ENCODE data around the gene SPTBN2. TPM values are rescaled to one million over a fixed set of nuclear protein-coding genes. Genes with fewer than 3 reads are reported as not detected.

The SPTBN2 gene
- total RNA-seq, 1 donor: 0.10 TPM

DNA sequence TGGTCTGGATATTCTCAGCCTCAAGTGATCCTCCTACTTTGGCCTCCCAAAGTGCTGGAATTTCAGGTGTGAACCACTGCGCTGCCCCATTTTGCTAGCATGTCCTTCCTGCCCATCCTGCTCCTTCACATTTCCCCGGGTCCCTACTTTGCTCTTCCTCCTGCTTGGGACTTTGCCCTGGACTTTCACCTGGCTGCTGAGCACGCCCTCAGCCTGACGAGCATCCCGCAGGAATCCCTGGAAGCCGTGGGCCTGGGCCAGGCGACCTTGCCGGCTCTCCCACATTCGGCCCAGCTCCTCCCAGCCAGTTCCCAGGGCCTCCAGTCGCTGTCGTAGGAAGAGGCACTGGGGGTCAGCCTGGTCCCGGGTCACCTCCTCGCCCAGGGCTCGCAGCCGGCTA is 28.7 kb downstream of the SPTBN2 start:
- H3K4me3 ChIP-seq (ENCODE audit: low read length): no peak overlapping the region
- no peaks in the 10 kb centered on the region for H3K4me1 ChIP-seq (ENCODE audit: insufficient read depth, low read length)
- no peaks in the 10 kb centered on the region for H3K9me3 ChIP-seq (ENCODE audit: low read depth, low read length)
- H3K27me3 ChIP-seq (ENCODE audit: insufficient read depth, low read length): no peaks in the 10 kb centered on the region

DNA sequence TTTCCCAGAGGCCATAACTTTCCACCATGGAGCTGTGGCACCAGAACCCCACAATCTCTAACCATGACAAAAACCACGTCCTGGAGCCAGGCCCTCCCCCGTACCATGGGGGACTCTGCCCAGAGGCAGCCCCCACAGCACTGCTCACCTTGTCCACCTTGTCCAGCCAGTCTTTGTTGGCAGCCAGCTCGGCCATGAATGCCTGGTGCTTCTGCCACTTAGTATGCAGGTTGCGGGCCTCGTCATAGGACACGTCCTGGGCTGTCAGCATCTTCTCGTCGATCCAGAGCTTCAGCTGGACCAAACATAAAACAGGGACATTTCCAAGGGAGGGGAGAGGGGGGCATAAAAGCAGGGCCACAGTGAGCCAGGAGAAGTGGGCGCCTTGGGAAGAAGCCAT is 30.5 kb downstream of the SPTBN2 start:
- Histone ChIP-seq H3K9me3 (ENCODE audit: low read depth, low read length) (no peaks in the 10 kb centered on the region), H3K27me3 (ENCODE audit: insufficient read depth, low read length) (no peaks in the 10 kb centered on the region), H3K4me3 (ENCODE audit: low read length) (no peak overlapping the region), H3K4me1 (ENCODE audit: insufficient read depth, low read length) (no peaks in the 10 kb centered on the region)

DNA sequence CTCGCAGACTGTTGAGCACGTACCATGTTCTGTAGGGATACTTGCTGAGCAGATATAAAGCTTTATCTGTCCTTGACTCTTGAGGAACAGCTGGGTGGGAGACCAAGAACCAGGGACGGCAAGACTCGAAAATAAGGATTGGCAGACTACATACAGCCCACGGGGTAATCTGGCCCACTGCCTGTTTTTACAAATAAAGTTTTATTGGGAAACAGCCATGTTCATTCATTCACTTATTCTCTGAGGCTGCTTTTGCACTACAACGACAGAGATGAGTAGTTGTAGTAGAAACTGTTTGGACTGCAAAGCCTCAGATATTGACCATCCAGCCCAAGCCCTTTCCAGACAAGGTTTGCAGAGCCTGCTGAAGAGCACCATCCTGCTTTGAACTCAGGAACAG is 31.0 kb downstream of the SPTBN2 start:
- Histone ChIP-seq H3K27me3 (ENCODE audit: insufficient read depth, low read length) (no peaks in the 10 kb centered on the region), H3K9me3 (ENCODE audit: low read depth, low read length) (no peaks in the 10 kb centered on the region), H3K4me3 (ENCODE audit: low read length) (no peak overlapping the region), H3K4me1 (ENCODE audit: insufficient read depth, low read length) (no peaks in the 10 kb centered on the region)

DNA sequence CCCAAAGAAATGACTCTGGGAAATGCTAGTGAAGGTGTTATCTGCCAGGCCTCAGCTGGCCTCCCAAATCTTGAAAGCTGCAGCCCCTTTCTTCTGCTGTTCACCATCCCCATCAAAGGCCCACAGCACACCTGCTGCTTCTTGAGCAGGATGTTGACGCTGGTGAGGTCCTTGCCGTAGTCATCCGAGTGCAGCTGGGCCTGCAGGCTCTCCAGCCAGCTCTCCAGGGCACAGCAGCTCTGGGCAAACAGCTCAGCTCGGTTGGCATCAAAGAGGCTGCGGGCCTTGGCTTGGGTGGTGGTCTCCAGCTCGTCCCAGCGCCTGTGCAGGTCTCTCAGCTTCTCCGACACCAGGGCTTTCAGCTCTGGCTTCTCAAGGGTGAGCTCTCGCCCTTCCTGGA is 32.9 kb downstream of the SPTBN2 start:
- H3K9me3 ChIP-seq (ENCODE audit: low read depth, low read length): no peaks in the 10 kb centered on the region
- H3K27me3 ChIP-seq (ENCODE audit: insufficient read depth, low read length): no peaks in the 10 kb centered on the region
- no peak overlapping the region for H3K4me3 ChIP-seq (ENCODE audit: low read length)
- no peaks in the 10 kb centered on the region for H3K4me1 ChIP-seq (ENCODE audit: insufficient read depth, low read length)

DNA sequence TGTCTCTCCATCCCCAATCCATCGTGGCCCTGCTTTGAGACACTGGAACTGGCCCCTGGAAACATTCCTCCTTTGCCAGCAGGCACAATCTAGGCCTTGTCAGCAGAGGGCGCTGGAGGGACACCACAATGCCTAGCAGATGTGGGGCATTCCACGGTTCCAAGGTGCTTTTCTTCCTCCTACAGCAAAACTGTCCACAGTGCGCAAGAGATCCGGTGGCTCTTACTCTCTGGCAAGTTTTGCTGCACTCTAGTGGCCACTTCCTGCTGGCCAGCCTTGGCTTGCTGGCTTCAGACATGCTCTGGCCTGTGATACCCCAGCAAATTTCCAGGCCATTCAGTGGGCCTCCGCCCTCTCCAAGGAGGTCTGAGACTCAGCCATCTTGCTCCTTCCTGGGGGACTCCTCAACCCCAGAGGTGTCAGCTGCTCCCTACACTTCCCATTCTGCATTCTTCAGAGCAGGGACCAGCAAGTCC is 34.2 kb downstream of the SPTBN2 start:
- H3K9me3 ChIP-seq (ENCODE audit: low read depth, low read length): no peaks in the 10 kb centered on the region
- H3K4me1 ChIP-seq (ENCODE audit: insufficient read depth, low read length): no peaks in the 10 kb centered on the region
- H3K27me3 ChIP-seq (ENCODE audit: insufficient read depth, low read length): no peaks in the 10 kb centered on the region
- H3K4me3 ChIP-seq (ENCODE audit: low read length): no peak overlapping the region

DNA sequence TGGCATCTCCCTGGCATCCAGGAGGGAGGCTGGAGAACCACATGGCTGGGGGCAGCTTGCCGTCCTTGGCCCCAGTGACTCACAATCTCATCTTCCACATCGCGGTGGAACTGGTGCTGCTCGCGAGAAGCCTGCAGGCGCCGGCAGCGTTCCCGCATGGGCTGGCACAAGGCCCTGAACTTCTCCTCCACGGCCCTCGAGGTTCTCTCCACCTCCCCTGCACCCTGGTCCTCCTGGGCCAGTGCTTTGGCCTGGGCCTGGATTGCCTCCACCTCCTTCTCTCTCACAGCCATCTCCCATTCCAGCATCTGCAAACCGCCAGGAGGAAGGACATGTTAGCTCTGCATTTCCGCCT is 35.0 kb downstream of the SPTBN2 start:
- Histone ChIP-seq H3K4me1 (ENCODE audit: insufficient read depth, low read length) (no peaks in the 10 kb centered on the region), H3K9me3 (ENCODE audit: low read depth, low read length) (no peaks in the 10 kb centered on the region), H3K4me3 (ENCODE audit: low read length) (no peak overlapping the region), H3K27me3 (ENCODE audit: insufficient read depth, low read length) (no peaks in the 10 kb centered on the region)

DNA sequence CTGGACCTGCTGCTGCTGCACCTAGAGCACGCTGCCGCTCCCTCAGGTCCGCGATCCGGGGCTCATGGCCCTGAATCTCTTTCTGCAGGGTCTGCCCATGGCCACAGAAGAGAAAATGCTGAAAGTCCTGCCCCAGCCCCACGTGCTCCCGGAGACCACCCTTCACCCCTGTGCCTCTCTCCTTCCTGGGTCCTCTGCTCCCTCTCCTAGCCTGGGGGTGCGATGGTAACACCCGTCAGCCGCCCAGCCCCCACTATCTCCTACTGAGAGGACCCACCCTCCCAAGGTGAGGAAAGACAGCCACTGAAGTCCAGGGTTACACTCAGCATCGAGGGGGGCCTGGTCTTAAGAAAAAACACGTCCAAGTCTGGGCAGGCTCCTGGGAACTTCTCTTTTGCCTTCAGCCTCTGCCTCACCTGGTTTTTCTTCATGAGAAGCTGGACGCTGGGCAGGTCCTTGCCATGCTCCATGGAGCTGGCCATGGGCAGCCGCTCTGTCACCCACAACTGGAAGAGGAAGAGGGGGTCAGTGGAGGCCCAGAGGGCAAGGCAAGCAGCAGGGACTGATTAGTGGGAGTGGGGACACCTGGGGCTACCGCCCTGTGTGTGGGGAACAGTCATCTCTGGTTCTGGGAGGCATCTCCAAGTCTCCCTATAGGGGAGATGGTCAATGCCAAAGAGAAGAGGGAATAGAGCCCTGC is 35.5 kb downstream of the SPTBN2 start:
- no peaks in the 10 kb centered on the region for H3K27me3 ChIP-seq (ENCODE audit: insufficient read depth, low read length)
- H3K4me1 ChIP-seq (ENCODE audit: insufficient read depth, low read length): no peaks in the 10 kb centered on the region
- H3K9me3 ChIP-seq (ENCODE audit: low read depth, low read length): no peaks in the 10 kb centered on the region
- H3K4me3 ChIP-seq (ENCODE audit: low read length): no peak overlapping the region

DNA sequence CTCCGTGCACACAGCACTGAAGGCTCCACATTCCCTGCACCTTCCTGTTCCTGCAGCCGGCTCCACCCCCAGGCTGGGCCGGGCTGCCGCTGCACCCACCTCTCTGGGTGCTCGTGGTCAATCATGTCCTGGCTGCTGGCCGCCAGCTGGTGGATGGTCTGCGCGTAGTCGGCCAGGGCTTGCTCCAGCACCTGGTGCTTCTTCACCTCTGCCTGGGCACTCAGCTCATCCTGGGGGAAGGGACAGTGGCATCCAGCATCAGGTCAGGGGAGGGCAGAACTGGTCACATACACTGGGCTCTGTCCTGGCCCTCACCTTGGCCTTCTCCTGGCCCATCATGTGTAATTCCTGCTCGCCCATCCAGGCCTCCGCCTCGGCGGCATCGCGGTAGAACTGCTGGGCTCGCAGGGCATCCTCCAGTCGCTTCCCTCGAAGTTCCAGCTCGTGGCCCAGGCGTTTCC is 36.1 kb downstream of the SPTBN2 start:
- no peaks in the 10 kb centered on the region for H3K9me3 ChIP-seq (ENCODE audit: low read depth, low read length)

DNA sequence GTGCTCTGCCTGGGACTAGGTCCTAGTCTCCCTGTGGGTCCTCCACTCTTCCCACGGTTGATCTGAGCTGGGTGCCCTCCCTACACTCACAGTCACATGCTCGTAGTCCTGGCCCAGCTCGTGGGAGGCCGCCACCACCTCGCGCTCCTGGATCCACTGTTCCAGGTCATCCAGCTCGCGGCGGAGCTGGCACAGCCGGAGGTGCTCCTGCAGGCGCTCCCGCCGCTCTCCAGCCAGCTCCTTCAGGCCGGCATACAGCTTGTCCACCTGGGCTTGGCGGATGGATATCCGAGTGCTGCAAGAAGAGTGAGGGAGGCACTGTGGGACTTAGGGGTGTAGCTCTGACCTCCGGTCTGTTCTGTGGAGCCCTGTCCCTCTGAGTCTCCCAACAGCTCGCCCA is 36.6 kb downstream of the SPTBN2 start:
- no peaks in the 10 kb centered on the region for H3K9me3 ChIP-seq (ENCODE audit: low read depth, low read length)
- no peaks in the 10 kb centered on the region for H3K27me3 ChIP-seq (ENCODE audit: insufficient read depth, low read length)
- no peak overlapping the region for H3K4me3 ChIP-seq (ENCODE audit: low read length)
- no peaks in the 10 kb centered on the region for H3K4me1 ChIP-seq (ENCODE audit: insufficient read depth, low read length)

More for the DNA sequence above, 36.1 kb downstream of the SPTBN2 start:
- no peaks in the 10 kb centered on the region for H3K4me1 ChIP-seq (ENCODE audit: insufficient read depth, low read length)
- H3K27me3 ChIP-seq (ENCODE audit: insufficient read depth, low read length): no peaks in the 10 kb centered on the region
- no peak overlapping the region for H3K4me3 ChIP-seq (ENCODE audit: low read length)

DNA sequence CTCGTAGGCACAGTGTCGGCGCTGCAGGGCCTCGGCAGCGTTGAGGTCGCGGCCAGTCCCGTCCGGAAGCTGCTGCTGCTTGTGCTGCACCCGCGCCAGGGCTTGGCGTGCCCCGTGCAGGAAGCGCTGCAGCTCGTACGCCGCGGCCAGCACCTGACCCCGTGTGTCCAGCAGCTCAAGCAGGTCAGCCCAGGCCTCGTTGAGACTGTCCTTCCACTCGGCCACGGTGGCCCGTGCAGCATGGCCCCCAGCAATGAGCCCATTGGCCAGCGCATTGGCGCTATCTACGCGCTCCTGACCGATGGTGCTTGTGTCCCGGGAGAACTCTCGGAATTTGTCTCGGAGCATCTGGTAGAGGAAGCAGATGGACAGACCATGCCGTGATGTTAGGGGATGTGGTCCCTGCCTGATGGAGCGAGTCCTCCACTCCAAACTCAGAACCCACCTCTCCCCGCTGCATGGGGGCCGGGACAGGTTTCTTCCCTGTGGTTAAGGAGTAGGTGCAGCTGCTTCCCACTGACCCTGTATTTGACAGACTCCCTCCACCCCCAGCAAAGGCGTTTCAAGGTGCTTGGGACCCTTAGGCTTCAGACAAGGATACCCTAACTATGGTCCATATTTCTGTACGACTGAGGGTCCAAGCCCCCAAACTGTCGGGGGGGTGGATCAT is 37.6 kb downstream of the SPTBN2 start:
- Histone ChIP-seq H3K9me3 (ENCODE audit: low read depth, low read length) (no peaks in the 10 kb centered on the region), H3K27me3 (ENCODE audit: insufficient read depth, low read length) (no peaks in the 10 kb centered on the region), H3K4me3 (ENCODE audit: low read length) (no peak overlapping the region), H3K4me1 (ENCODE audit: insufficient read depth, low read length) (no peaks in the 10 kb centered on the region)

DNA sequence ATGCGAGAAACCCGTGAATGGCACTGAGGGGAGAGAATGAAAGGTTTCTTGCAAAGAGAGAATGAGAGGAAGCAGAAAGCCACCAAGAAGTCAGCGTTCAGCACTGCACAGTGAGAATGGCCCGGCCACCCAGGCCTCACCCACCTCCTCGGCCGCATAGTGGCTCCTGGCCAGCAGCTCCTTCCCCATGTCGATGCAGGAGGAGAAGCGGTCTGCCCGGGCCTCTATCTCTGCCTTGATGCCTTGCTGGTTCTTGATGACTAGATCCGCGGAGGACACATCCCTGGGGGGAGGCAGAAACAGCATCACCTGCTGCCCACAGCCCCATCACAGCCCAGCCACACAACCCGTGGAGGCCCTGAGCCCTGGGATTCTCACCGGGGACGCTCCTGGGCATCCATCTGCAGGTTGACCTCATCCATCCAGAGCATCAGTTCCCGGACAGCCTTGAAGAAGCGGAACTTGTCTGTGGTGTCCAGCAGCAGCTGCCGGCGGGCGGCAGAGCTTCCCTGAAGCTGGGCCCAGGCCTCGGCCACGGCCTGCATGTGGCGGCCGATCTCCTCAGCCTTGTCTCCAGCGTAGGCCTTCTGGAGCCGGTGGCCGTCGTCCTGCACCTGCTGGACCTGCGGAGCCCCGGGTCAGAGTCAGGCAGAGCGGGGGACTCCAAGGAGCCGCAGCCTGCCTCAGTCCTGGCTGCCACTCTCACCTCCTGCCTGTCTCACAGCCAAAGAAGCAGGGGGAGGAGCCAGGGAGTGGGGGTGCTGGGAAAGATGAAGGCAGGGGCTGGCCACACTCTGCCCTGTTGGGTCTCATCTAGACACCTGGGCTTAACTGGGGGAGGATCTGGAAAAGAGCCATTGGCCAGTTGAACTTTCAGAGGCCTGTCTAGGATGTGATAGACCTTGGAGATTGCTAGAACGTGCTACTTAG is 39.1 kb downstream of the SPTBN2 start:
- Histone ChIP-seq H3K9me3 (ENCODE audit: low read depth, low read length) (no peaks in the 10 kb centered on the region), H3K27me3 (ENCODE audit: insufficient read depth, low read length) (no peaks in the 10 kb centered on the region), H3K4me3 (ENCODE audit: low read length) (no peak overlapping the region), H3K4me1 (ENCODE audit: insufficient read depth, low read length) (no peaks in the 10 kb centered on the region)

DNA sequence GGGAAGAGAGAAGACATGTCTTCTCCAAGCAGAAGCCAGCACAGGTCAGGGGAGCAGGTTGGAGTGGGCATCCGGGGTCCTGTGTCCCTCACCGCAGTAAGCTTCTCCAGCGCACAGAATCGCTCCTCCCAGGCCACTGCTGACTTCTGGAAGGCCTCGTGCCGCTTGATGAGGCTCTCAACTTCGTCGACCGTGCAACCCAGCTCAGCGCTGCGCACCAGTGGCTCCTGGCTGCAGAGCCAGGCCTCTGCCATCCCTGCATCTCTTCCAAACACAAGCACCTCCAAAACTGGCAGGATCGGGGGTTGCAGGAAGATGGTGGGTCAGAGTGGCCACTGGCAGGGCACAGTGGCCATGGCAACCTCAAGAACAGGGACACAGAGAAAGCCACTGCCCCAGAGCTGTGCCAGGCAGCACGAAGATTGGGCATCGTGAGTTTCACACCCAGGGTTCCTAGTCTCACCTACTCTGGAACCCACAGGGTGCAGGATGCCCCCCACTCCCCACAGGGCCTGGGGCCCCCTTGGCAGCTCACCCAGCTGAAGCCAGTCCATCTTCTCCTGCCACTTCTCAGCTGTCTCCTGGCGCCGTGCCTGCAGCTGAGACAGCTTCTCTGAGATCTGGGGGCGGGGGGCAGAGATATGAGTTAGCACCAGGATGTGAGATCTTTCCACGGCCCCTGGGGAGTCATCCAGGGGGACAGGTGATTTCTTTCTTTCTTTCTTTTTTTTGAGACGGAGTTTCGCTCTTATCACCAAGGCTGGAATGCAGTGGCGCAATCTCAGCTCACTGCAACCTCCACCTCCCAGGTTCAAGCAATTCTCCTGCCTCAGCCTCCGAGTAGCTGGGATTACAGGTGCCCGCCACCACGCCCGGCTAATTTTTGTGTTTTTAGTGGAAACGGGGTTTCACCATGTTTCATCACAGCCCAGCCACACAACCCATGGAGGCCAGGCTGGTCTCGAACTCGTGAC is 40.2 kb downstream of the SPTBN2 start:
- Histone ChIP-seq H3K9me3 (ENCODE audit: low read depth, low read length) (no peaks in the 10 kb centered on the region), H3K4me3 (ENCODE audit: low read length) (no peak overlapping the region), H3K4me1 (ENCODE audit: insufficient read depth, low read length) (no peaks in the 10 kb centered on the region), H3K27me3 (ENCODE audit: insufficient read depth, low read length) (no peaks in the 10 kb centered on the region)

DNA sequence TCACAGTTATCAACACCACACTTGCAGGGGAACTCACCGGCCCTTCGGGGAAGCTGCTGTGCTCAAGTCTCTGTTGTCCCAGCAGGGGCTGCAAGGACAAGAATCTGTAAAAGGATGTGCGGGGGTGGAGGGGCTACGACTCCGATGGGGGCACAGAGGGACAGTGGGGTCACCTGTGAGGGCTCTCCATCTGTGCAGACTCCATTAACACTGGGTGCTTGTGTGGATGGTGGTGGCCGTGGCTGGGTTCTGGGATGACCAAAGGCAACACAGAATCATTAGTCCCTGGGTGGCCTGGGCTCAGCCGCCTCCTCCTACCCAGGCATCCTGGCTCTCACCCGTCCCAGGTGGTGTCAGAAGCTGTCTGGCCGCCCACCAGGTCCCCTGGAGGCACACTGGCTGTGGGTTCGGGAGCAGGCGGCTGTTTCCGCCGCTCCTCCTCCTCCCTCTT is 41.2 kb downstream of the SPTBN2 start:
- Histone ChIP-seq H3K4me1 (ENCODE audit: insufficient read depth, low read length) (no peaks in the 10 kb centered on the region), H3K27me3 (ENCODE audit: insufficient read depth, low read length) (no peaks in the 10 kb centered on the region), H3K9me3 (ENCODE audit: low read depth, low read length) (no peaks in the 10 kb centered on the region), H3K4me3 (ENCODE audit: low read length) (no peak overlapping the region)

Measured in mononuclear cell (primary cell).